Progenitor cell of endocrine pancreas (in vitro differentiated cells): ENCODE results near the gene LANCL2. TPM values are rescaled to one million over a fixed set of nuclear protein-coding genes. Genes with fewer than 3 reads are reported as not detected.

Experiments
- DNase-seq: peaks from one replicate; pipeline ENCODE4 v3.0.0; 2021; ENCODE audit warnings: low spot score; ENCODE audit not compliant: unreplicated experiment
- H3K27ac Mint-ChIP-seq: 2 replicates; pipeline ENCODE4 v1.8.0; 2021; ENCODE audit warnings: mild to moderate bottlenecking, moderate library complexity, mixed read lengths
- H3K27me3 Mint-ChIP-seq: 2 replicates; pipeline ENCODE4 v1.8.0; 2021; ENCODE audit warnings: mixed read lengths
- H3K36me3 Mint-ChIP-seq: 2 replicates; pipeline ENCODE4 v1.8.0; 2022; ENCODE audit warnings: mixed read lengths; ENCODE audit not compliant: insufficient read depth
- H3K4me1 Mint-ChIP-seq: 2 replicates; pipeline ENCODE4 v1.8.0; 2021; ENCODE audit warnings: low read depth, mixed read lengths
- H3K4me3 Mint-ChIP-seq: 2 replicates; pipeline ENCODE4 v1.8.0; 2021; ENCODE audit warnings: low read depth, mild to moderate bottlenecking, moderate library complexity, mixed read lengths
- H3K9me3 Mint-ChIP-seq: 2 replicates; pipeline ENCODE4 v1.8.0; 2021; ENCODE audit warnings: low read depth, mixed read lengths
- CTCF ChIP-seq: fragments of 200-600 bp; sonication (generic); IDR thresholded peaks from one replicate; pipeline ENCODE4 v1.5.0; 2021; ENCODE audit warnings: antibody characterized with exemption, mild to moderate bottlenecking; ENCODE audit not compliant: unreplicated experiment
- total RNA-seq: library from RNA; stranded (reverse); gene quantifications from 2 replicates; pipeline ENCODE4 v1.2.1, GENCODE V29; 2021

The LANCL2 gene
- total RNA-seq, 1 donor from 2014 or later = 21.0 TPM

- no peaks in the 10 kb centered on the region for H3K36me3 Mint-ChIP-seq
- no peaks in the 10 kb centered on the region for H3K27me3 Mint-ChIP-seq
- no peaks in the 10 kb centered on the region for H3K4me1 Mint-ChIP-seq
- H3K4me3 Mint-ChIP-seq = no peak overlapping the region
- no peak overlapping the region for H3K27ac Mint-ChIP-seq
- TF ChIP-seq CTCF = no peak
- H3K9me3 Mint-ChIP-seq = peaks cover under 1% of the 10 kb centered on the region
- DNase-seq = no peak
Observed at GRCh38 chr7:55449992-55450535, 84.9 kb downstream of the LANCL2 start.

- H3K9me3 Mint-ChIP-seq = peaks cover 23% of the 10 kb centered on the region
- no peaks in the 10 kb centered on the region for H3K27me3 Mint-ChIP-seq
Observed at GRCh38 chr7:55452971-55453370, 87.8 kb downstream of the LANCL2 start.

DNA sequence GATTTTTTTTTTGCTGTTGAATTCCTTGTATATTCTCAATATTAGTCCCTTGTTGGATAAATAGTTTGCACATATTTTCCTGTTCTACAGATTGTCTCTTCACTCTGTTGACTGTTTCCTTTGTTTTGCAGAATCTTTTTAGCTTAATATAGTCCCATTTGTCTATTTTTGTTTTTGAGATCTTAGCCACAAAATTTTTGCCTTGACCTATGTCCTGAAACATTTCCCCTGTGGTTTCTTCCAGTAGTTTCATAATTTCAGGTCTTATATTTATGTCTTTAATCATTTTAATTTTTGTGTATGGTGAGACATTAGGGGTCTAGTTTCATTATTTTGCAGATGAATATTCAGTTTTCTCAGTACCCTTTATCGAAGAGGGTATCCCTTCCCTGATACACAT lies 92.7 kb downstream of the LANCL2 start:
- Mint-ChIP-seq H3K27me3 (no peaks in the 10 kb centered on the region), H3K36me3 (peaks cover 17% of the 10 kb centered on the region), H3K9me3 (peaks cover 56% of the 10 kb centered on the region), H3K4me1 (no peaks in the 10 kb centered on the region), H3K27ac (no peak overlapping the region), H3K4me3 (no peak overlapping the region)
- no peak for DNase-seq
- TF ChIP-seq CTCF = no peak

More at GRCh38 chr7:55452971-55453370, 87.8 kb downstream of the LANCL2 start:
- Mint-ChIP-seq H3K27ac (no peak overlapping the region), H3K4me3 (no peak overlapping the region), H3K4me1 (no peaks in the 10 kb centered on the region), H3K36me3 (peaks cover 6% of the 10 kb centered on the region)
- TF ChIP-seq CTCF = no peak
- DNase-seq = no peak

DNA sequence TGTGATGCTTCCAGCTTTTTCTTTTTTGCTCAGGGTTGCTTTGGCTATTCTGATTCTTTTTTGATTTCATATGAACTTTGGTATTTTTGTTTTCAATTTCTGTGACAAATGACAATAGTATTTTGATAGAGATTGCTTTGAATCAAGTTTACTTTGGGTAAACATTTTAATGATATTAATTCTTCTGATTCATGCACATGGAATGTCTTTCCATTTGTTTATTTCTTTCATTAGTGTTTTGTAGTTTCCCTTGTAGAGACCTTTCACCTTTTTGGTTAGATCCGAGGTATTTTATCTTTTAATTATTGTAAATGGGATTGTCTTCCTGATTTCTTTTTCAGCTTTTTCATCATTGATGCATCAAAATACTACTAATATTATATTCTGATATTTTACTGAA lies 93.2 kb downstream of the LANCL2 start:
- Mint-ChIP-seq H3K36me3 (peaks cover 20% of the 10 kb centered on the region), H3K4me3 (no peak overlapping the region), H3K27ac (no peak overlapping the region), H3K27me3 (no peaks in the 10 kb centered on the region), H3K9me3 (peaks cover 59% of the 10 kb centered on the region), H3K4me1 (no peaks in the 10 kb centered on the region)
- no peak for TF ChIP-seq CTCF
- DNase-seq = no peak

DNA sequence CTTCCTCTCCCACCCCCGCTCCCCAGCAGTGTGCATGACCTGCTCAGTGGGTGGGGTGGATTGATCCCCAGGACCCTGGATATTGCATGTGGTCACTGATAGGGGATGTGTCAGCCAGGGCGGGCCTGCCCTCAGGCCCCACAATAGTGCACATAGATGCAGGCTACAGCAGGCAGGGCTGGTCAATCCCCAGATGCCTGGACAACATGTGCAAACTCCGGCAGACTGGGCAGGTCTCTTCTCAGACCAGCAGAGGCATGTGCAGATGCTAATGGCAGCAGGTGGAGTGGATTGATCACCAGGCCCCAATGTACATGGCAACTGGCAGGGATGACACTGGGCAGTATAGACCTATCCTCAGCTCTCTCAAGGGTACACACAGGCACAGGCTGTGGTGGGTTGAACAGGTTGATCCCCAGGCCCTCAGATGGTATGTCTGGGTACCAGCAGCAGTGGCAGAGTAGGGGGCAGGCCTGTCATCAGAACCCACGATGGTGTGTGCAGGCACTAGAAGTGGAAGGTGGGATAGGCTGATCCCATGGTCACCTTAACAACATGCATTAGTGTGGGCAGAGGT lies 98.6 kb downstream of the LANCL2 start:
- TF ChIP-seq CTCF = no peak
- Mint-ChIP-seq H3K9me3 (peaks cover 52% of the 10 kb centered on the region), H3K4me1 (no peaks in the 10 kb centered on the region), H3K27me3 (no peaks in the 10 kb centered on the region), H3K36me3 (peaks cover 53% of the 10 kb centered on the region), H3K27ac (no peak overlapping the region), H3K4me3 (no peak overlapping the region)
- DNase-seq = no peak
